ENCODE results near the gene CUL2. TPM values are rescaled to one million over a fixed set of nuclear protein-coding genes. Genes with fewer than 3 reads are reported as not detected.

CUL2 gene
- total RNA-seq (10 to 100 TPM; 20.1 to 37.5 (median 29.3) TPM), polyA plus RNA-seq (10 to 100 TPM in 1 of 3 donors, 1 to 10 TPM in 2; 7.8 to 12.9 (median 9.2) TPM)
- long read RNA-seq, donor 1, full-length matches to known transcripts = 8 of 8 reads
- long read RNA-seq, donor 1, partial matches to known transcripts = 0 of 8 reads
- long read RNA-seq, donor 1, other reads (novel, unspliced or antisense) = 0 of 8 reads
- long read RNA-seq, donor 2, full-length matches to known transcripts = 2 of 2 reads
- long read RNA-seq, donor 2, partial matches to known transcripts = 0 of 2 reads
- long read RNA-seq, donor 2, other reads (novel, unspliced or antisense) = 0 of 2 reads

GRCh38 chr10:35090162-35090954 is at the start of gene CUL2:
CUL2 (minus strand) TSS chr10:35090341; CDS start chr10:35071317, 19,024 bp downstream.
- Histone ChIP-seq H3K9me3 (peaks cover 0 to 6% (median 0%) of the 10 kb centered on the region in 8 donors), H3K27ac (peak within 1 kb of the TSS; percentile 92 to 99 (median 96)), H3K36me3 (no peaks in the 10 kb centered on the region), H3K4me3 (peak within 1 kb of the TSS; percentile 80 to 100 (median 94)), H3K27me3 (replicated peaks in 1 of 7) (peaks cover 0 to 4% (median 0%) of the 10 kb centered on the region in 7 donors), H3K4me1 (peaks cover 23 to 54% (median 51%) of the 10 kb centered on the region in 6 donors)
- intact Hi-C loops (cut with DNase I; ENCODE audit: low total_unique reads) = no loop called here
- TF ChIP-seq POLR2AphosphoS5 (IDR thresholded peaks at IDR 0.05) (peak; percentile 83 to 93 (median 92)), POLR2A (IDR thresholded peaks at IDR 0.05) (peak in 1 of 3 donors; percentile 44)
- TF ChIP-seq, protein P1, sequence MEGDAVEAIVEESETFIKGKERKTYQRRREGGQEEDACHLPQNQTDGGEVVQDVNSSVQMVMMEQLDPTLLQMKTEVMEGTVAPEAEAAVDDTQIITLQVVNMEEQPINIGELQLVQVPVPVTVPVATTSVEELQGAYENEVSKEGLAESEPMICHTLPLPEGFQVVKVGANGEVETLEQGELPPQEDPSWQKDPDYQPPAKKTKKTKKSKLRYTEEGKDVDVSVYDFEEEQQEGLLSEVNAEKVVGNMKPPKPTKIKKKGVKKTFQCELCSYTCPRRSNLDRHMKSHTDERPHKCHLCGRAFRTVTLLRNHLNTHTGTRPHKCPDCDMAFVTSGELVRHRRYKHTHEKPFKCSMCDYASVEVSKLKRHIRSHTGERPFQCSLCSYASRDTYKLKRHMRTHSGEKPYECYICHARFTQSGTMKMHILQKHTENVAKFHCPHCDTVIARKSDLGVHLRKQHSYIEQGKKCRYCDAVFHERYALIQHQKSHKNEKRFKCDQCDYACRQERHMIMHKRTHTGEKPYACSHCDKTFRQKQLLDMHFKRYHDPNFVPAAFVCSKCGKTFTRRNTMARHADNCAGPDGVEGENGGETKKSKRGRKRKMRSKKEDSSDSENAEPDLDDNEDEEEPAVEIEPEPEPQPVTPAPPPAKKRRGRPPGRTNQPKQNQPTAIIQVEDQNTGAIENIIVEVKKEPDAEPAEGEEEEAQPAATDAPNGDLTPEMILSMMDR (IDR thresholded peaks at IDR 0.05 in 8 of 11, conservative IDR thresholded peaks at IDR 0.05 in 3 of 11) = no peak
- 0 to 1% (median 0%) methylated on average over 34 to 59 of the region's 59 CpGs for WGBS, 5 donors
- peak; percentile 97 for DNase-seq

DNA sequence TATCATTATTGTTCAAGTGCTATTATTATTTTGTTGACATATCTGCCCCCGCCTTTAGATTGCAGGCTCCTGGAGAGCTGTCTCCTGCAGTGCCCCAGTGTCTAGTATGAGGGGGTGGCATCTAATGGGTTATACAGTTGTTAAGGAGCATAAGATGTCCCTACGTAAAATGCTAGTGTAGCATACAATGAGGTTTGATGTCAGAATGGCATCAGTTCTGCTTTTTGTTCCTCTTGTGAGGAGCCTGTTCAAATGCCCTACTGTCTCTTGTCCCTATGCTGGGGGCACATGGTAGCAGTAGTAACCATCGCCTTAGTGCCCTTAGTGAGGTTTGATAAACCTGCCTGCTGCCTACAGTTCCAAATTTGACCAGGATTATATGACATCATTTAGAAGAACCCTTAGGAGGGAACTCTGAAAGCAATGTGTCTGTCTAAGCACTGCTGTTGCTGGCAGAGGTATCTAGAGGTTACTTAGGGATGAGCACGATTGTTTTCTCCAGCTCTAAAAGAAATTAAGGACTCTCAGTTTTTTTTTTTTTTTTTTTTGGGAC is 46.2 kb upstream of the CUL2 start:
- WGBS, 5 donors = 61 to 80% (median 70%) methylated on average over 4 of the region's 4 CpGs
- H3K27ac ChIP-seq = peak overlapping the region in 7 of 8 donors; percentile 21 to 72 (median 40)

DNA sequence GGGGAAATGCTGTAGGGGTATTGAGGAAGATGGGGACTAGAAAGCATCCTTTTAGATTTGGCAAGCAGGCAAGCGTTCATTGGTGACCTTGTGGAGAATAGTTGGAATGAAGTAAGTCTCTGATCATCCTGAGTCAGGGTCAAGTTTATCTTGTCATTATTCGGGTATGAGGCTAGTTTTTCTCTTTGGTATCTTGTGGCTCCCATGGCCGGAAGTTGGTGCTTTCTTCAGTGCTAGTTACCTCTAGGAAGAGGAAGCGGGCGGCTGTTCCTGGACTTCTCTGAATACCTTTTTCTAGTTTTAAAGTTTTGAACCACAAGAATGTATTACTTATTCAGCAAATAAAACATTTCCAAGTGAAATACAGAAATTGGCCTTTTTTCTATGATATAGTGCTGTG is 45.7 kb upstream of the CUL2 start:
- Histone ChIP-seq H3K4me3 (peak overlapping the region in 1 of 8 donors; percentile 24), H3K27ac (peak overlapping the region in 7 of 8 donors; percentile 21 to 72 (median 40)), H3K36me3 (no peaks in the 10 kb centered on the region), H3K27me3 (replicated peaks in 1 of 7) (no peaks in the 10 kb centered on the region), H3K9me3 (no peaks in the 10 kb centered on the region), H3K4me1 (peaks cover 0 to 78% (median 47%) of the 10 kb centered on the region in 6 donors)
- no peak for TF ChIP-seq POLR2A (IDR thresholded peaks at IDR 0.05)
- TF ChIP-seq POLR2AphosphoS5 (IDR thresholded peaks at IDR 0.05) = no peak
- TF ChIP-seq, protein P1 (IDR thresholded peaks at IDR 0.05 in 8 of 11, conservative IDR thresholded peaks at IDR 0.05 in 3 of 11) = no peak
- DNase-seq = no peak
- WGBS, 5 donors = 37 to 58% (median 47%) methylated on average over 5 of the region's 5 CpGs
- intact Hi-C loops (cut with DNase I; ENCODE audit: low total_unique reads) = no loop called here

More for the DNA sequence above, 46.2 kb upstream of the CUL2 start:
- TF ChIP-seq, protein P1 (IDR thresholded peaks at IDR 0.05 in 8 of 11, conservative IDR thresholded peaks at IDR 0.05 in 3 of 11) = no peak
- no peak for TF ChIP-seq POLR2A (IDR thresholded peaks at IDR 0.05)
- TF ChIP-seq POLR2AphosphoS5 (IDR thresholded peaks at IDR 0.05) = peak in 1 of 3 donors; percentile 55
- intact Hi-C loops (cut with DNase I; ENCODE audit: low total_unique reads) = no loop called here
- H3K4me1 ChIP-seq = peaks cover 0 to 78% (median 42%) of the 10 kb centered on the region in 6 donors
- H3K9me3 ChIP-seq = no peaks in the 10 kb centered on the region
- no peaks in the 10 kb centered on the region for H3K36me3 ChIP-seq
- peak overlapping the region in 1 of 8 donors; percentile 24 for H3K4me3 ChIP-seq
- H3K27me3 ChIP-seq (replicated peaks in 1 of 7) = no peaks in the 10 kb centered on the region
- DNase-seq = no peak

Data from spleen (tissue), 13 donors.